Liver (tissue), 2 donors: ENCODE measurements around the gene PRICKLE1.

Source experiments
- HNF4A ChIP-seq, 2 donors: conservative IDR thresholded peaks; 2 replicates each; pipeline ENCODE4 v1.6.1; 2016; ENCODE audit warnings: antibody characterized with exemption in 2 of 2, mild to moderate bottlenecking in 2 of 2
- TF ChIP-seq, protein P1 (sequence below): IDR thresholded peaks from 2 replicates; pipeline ENCODE4 v1.6.1; 2016; ENCODE audit warnings: antibody characterized with exemption, mild to moderate bottlenecking
- donor health status: healthy.

DNA sequence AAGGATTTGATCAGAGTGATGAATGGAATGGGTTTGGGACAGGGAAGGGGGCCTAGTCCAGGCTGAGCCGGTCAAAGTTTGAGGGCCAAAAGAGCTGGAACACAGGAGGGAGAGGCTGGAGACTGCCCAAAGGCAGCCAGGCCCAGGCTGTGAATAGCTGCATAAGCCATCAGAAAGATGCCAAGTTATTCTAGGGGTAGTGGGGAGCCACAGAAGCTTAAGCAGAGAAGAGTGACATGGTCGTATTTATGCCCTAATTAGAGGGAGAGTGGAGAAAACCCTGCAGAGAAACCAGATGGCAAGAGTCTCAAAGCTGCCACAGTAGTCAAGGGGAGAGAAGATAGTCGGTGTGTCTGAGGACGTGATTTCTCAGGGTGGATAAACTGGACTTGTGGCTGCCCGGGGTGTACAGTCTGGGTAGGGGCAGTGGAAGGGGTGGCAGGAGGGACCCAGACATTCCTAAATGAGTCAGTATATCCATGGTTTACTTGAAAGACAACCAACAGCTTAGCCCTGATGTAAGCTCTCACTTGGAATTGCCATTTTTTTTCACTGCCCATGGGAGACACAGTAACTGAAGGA is 99.2 kb downstream of the PRICKLE1 start:
- TF ChIP-seq HNF4A (conservative IDR thresholded peaks at IDR 0.05), result no peak
- TF ChIP-seq, protein P1, sequence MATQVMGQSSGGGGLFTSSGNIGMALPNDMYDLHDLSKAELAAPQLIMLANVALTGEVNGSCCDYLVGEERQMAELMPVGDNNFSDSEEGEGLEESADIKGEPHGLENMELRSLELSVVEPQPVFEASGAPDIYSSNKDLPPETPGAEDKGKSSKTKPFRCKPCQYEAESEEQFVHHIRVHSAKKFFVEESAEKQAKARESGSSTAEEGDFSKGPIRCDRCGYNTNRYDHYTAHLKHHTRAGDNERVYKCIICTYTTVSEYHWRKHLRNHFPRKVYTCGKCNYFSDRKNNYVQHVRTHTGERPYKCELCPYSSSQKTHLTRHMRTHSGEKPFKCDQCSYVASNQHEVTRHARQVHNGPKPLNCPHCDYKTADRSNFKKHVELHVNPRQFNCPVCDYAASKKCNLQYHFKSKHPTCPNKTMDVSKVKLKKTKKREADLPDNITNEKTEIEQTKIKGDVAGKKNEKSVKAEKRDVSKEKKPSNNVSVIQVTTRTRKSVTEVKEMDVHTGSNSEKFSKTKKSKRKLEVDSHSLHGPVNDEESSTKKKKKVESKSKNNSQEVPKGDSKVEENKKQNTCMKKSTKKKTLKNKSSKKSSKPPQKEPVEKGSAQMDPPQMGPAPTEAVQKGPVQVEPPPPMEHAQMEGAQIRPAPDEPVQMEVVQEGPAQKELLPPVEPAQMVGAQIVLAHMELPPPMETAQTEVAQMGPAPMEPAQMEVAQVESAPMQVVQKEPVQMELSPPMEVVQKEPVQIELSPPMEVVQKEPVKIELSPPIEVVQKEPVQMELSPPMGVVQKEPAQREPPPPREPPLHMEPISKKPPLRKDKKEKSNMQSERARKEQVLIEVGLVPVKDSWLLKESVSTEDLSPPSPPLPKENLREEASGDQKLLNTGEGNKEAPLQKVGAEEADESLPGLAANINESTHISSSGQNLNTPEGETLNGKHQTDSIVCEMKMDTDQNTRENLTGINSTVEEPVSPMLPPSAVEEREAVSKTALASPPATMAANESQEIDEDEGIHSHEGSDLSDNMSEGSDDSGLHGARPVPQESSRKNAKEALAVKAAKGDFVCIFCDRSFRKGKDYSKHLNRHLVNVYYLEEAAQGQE, result no peak
